HCT116 (cell line): ENCODE data around the gene BUB3. TPM values are rescaled to one million over a fixed set of nuclear protein-coding genes. Genes with fewer than 3 reads are reported as not detected.

ENCODE experiments used
- ATAC-seq: fragments of 200-7000 bp; cut with Tn5 transposase; 2 replicates; pipeline ENCODE4 v1.9.1; 2020; ENCODE audit warnings: mild to moderate bottlenecking, moderate library complexity
- BruUV-seq: library from RNA; stranded (reverse); fragments of 400-500 nt; replicated peaks from 2 replicates; lab custom pipeline; 2021; lab: Mats Ljungman, UMichigan
- CTCF ChIA-PET: fragments of 300-600 bp; sonication (Branson Sonifier 250); formaldehyde crosslinking; loops from one replicate; lab custom pipeline; 2021; ENCODE audit warnings: antibody characterized with exemption; lab: Charles Lee
- POLR2A ChIA-PET: fragments of 300-600, 350-600 bp; sonication (Branson Sonifier 250); formaldehyde crosslinking; loops from one replicate; lab custom pipeline; 2021; ENCODE audit warnings: antibody characterized with exemption; lab: Charles Lee
- RAD21 ChIA-PET, 2 experiments: fragments of 300-600 bp; sonication (Branson Sonifier 250); formaldehyde crosslinking; loops; one replicate each; lab custom pipeline; 2023; ENCODE audit warnings: low total read pairs in 2 of 2; ENCODE audit not compliant: uncharacterized antibody in 2 of 2, unreplicated experiment in 2 of 2, low non-redundant PET in 1 of 2; lab: Charles Lee
- DNase-seq: peaks from one replicate; pipeline ENCODE4 v3.0.0-alpha.2; 2010; ENCODE audit warnings: low read depth, low spot score
- H2AFZ ChIP-seq: fragments of 200-600 bp; shearing (Covaris generic), sonication (generic); 2 replicates; pipeline ENCODE4 v1.6.1; 2017; ENCODE audit warnings: low read depth, mixed run types, mixed read lengths, antibody characterized with exemption, low read length; ENCODE audit not compliant: poor library complexity, severe bottlenecking
- H3K27ac ChIP-seq: 2 replicates; pipeline ENCODE4 v1.5.1; 2012; ENCODE audit warnings: low read depth, low read length
- H3K27me3 ChIP-seq: fragments of 200-600 bp; sonication (generic); 2 replicates; pipeline ENCODE4 v1.6.1; 2016; ENCODE audit warnings: mixed run types, low read length, mixed read lengths; ENCODE audit not compliant: insufficient read depth
- H3K36me3 ChIP-seq, 2 experiments: fragments of 200-500 bp in 1 of 2; fragments of 200-600 bp in 1 of 2; sonication (Bioruptor generic) in 1 of 2; sonication (generic) in 1 of 2; 2 replicates each; pipeline versions ENCODE4 v1.5.1 to v1.6.1; 2014 to 2016; ENCODE audit warnings: low read length in 2 of 2, inconsistent platforms in 1 of 2, mixed read lengths in 1 of 2, mixed run types in 1 of 2; ENCODE audit not compliant: insufficient read depth in 2 of 2, control insufficient read depth in 1 of 2
- H3K4me1 ChIP-seq, 2 experiments: fragments of 200-600 bp in 1 of 2; sonication (generic) in 1 of 2; 2 replicates each; pipeline versions ENCODE4 v1.5.1 to v1.6.1; 2012 to 2017; ENCODE audit warnings: low read length in 2 of 2, inconsistent platforms in 1 of 2, mild to moderate bottlenecking in 1 of 2, mixed read lengths in 1 of 2, mixed run types in 1 of 2, moderate library complexity in 1 of 2; ENCODE audit not compliant: insufficient read depth in 2 of 2, control insufficient read depth in 1 of 2
- H3K4me2 ChIP-seq: fragments of 200-600 bp; sonication (generic); 2 replicates; pipeline ENCODE4 v1.6.1; 2017; ENCODE audit warnings: mixed run types, low read length, mixed read lengths
- H3K4me3 ChIP-seq, 2 experiments: fragments of 200-600 bp in 1 of 2; sonication (generic) in 1 of 2; replicated peaks in 1 of 2; 2 replicates each; pipeline ENCODE4 v1.5.1; 2011 to 2016; ENCODE audit warnings: low read length in 2 of 2, control low read depth in 1 of 2, low read depth in 1 of 2, mild to moderate bottlenecking in 1 of 2, mixed read lengths in 1 of 2, mixed run types in 1 of 2
- H3K79me2 ChIP-seq: fragments of 200-600 bp; sonication (generic); 2 replicates; pipeline ENCODE4 v1.6.1; 2017; ENCODE audit warnings: mild to moderate bottlenecking, mixed run types, low read length, moderate library complexity, mixed read lengths; ENCODE audit not compliant: insufficient read depth
- H3K9ac ChIP-seq: fragments of 200-600 bp; sonication (generic); 2 replicates; pipeline ENCODE4 v1.6.1; 2016; ENCODE audit warnings: low read length, mixed read lengths
- H3K9me2 ChIP-seq: fragments of 200-600 bp; sonication (generic), shearing (Covaris generic); 2 replicates; pipeline ENCODE4 v1.6.1; 2017; ENCODE audit warnings: mixed run types, mild to moderate bottlenecking, moderate library complexity; ENCODE audit not compliant: insufficient read depth
- H3K9me3 ChIP-seq, 2 experiments: fragments of 200-500 bp in 1 of 2; fragments of 200-600 bp in 1 of 2; sonication (Bioruptor generic) in 1 of 2; sonication (generic) in 1 of 2; 2 replicates each; pipeline ENCODE4 v1.6.1; 2014 to 2017; ENCODE audit warnings: low read length in 2 of 2, mixed read lengths in 2 of 2, inconsistent platforms in 1 of 2, low read depth in 1 of 2, mild to moderate bottlenecking in 1 of 2, mixed run types in 1 of 2, moderate library complexity in 1 of 2; ENCODE audit not compliant: control insufficient read depth in 1 of 2, insufficient read depth in 1 of 2
- H4K20me1 ChIP-seq: fragments of 200-600 bp; sonication (generic), shearing (Covaris generic); 2 replicates; pipeline ENCODE4 v1.6.1; 2017; ENCODE audit warnings: mixed run types, mild to moderate bottlenecking, moderate library complexity; ENCODE audit not compliant: insufficient read depth
- ATF3 ChIP-seq: IDR thresholded peaks from 2 replicates; pipeline ENCODE4 v1.6.1; 2012
- CBX3 ChIP-seq: IDR thresholded peaks from 2 replicates; pipeline ENCODE4 v1.6.1; 2012; ENCODE audit warnings: low read depth
- CEBPB ChIP-seq: IDR thresholded peaks from 2 replicates; pipeline ENCODE4 v1.6.1; 2012; ENCODE audit warnings: low read depth
- SP1 ChIP-seq: IDR thresholded peaks from 2 replicates; pipeline ENCODE4 v1.6.1; 2012; ENCODE audit warnings: low read depth
- ZNF274 ChIP-seq: fragments of 200-500 bp; sonication (Bioruptor generic); IDR thresholded peaks from 2 replicates; pipeline ENCODE4 v1.6.1; 2014; ENCODE audit warnings: mild to moderate bottlenecking, low read depth, low read length, inconsistent platforms
- intact Hi-C: fragments of 100-400 bp; cut with micrococcal nuclease; formaldehyde crosslinking; loops from 2 replicates; pipeline ENCODE4 v1.10.0; 2022
- total RNA-seq: library from RNA; stranded (reverse); gene quantifications from one replicate; pipeline ENCODE4 v1.2.1, GENCODE V29; 2021; ENCODE audit not compliant: unreplicated experiment
- TF ChIP-seq, protein P1 (sequence below): IDR thresholded peaks from 2 replicates; pipeline ENCODE4 v1.6.1; 2012; ENCODE audit warnings: low read depth

BUB3 gene
- total RNA-seq, 1 experiment from 2014 or later: 271 TPM

GRCh38 chr10:123203393-123204126 is 49.4 kb downstream of the BUB3 start:
- TF ChIP-seq CBX3: no peak
- no peak for TF ChIP-seq ZNF274
- TF ChIP-seq, protein P1, sequence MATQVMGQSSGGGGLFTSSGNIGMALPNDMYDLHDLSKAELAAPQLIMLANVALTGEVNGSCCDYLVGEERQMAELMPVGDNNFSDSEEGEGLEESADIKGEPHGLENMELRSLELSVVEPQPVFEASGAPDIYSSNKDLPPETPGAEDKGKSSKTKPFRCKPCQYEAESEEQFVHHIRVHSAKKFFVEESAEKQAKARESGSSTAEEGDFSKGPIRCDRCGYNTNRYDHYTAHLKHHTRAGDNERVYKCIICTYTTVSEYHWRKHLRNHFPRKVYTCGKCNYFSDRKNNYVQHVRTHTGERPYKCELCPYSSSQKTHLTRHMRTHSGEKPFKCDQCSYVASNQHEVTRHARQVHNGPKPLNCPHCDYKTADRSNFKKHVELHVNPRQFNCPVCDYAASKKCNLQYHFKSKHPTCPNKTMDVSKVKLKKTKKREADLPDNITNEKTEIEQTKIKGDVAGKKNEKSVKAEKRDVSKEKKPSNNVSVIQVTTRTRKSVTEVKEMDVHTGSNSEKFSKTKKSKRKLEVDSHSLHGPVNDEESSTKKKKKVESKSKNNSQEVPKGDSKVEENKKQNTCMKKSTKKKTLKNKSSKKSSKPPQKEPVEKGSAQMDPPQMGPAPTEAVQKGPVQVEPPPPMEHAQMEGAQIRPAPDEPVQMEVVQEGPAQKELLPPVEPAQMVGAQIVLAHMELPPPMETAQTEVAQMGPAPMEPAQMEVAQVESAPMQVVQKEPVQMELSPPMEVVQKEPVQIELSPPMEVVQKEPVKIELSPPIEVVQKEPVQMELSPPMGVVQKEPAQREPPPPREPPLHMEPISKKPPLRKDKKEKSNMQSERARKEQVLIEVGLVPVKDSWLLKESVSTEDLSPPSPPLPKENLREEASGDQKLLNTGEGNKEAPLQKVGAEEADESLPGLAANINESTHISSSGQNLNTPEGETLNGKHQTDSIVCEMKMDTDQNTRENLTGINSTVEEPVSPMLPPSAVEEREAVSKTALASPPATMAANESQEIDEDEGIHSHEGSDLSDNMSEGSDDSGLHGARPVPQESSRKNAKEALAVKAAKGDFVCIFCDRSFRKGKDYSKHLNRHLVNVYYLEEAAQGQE: no peak
- TF ChIP-seq CEBPB: no peak
- no peak for TF ChIP-seq ATF3
- no peak for TF ChIP-seq SP1
- H4K20me1 ChIP-seq: no peaks in the 10 kb centered on the region
- ChIA-PET POLR2A (no interaction called here), CTCF (no interaction called here), RAD21 (no interaction called here)
- H2AFZ ChIP-seq: no peak overlapping the region
- no peaks in the 10 kb centered on the region for H3K79me2 ChIP-seq
- no peak overlapping the region for H3K9ac ChIP-seq
- ATAC-seq (no peak), DNase-seq (no peak)
- intact Hi-C loops: no loop called here
- H3K9me3 ChIP-seq: peaks cover 0 to 8% of the 10 kb centered on the region in 2 experiments; a peak in 1 of 4 replicates
- H3K4me1 ChIP-seq: no peaks in the 10 kb centered on the region
- no peaks in the 10 kb centered on the region for H3K36me3 ChIP-seq
- BruUV-seq: no TSS peak
- no peak overlapping the region for H3K4me2 ChIP-seq
- no peak overlapping the region for H3K4me3 ChIP-seq
- no peak overlapping the region for H3K27ac ChIP-seq
- H3K9me2 ChIP-seq: no peaks in the 10 kb centered on the region
- no peaks in the 10 kb centered on the region for H3K27me3 ChIP-seq
